Osteoblast (primary cell): Measurements from ENCODE around the gene MRE11. TPM values are rescaled to one million over a fixed set of nuclear protein-coding genes. Genes with fewer than 3 reads are reported as not detected.

Experiments
- DNase-seq: peaks from one replicate; pipeline ENCODE4 v3.0.0; 2011; ENCODE audit warnings: low spot score, mixed read lengths; ENCODE audit not compliant: insufficient read length; ENCODE audit errors: missing footprints
- H2AFZ ChIP-seq: 2 replicates; pipeline ENCODE4 v1.6.0; 2011; ENCODE audit warnings: mild to moderate bottlenecking, low read length
- H3K27ac ChIP-seq: 2 replicates; pipeline ENCODE4 v1.5.1; 2011; ENCODE audit warnings: mild to moderate bottlenecking, low read depth, low read length, moderate library complexity
- H3K27me3 ChIP-seq: 2 replicates; pipeline ENCODE4 v1.6.0; 2012; ENCODE audit warnings: mild to moderate bottlenecking, control low read depth, inconsistent platforms, low read length, moderate library complexity; ENCODE audit not compliant: insufficient read depth
- H3K36me3 ChIP-seq: 2 replicates; pipeline ENCODE4 v1.5.1; 2011; ENCODE audit warnings: mild to moderate bottlenecking, low read length, control low read depth, moderate library complexity; ENCODE audit not compliant: insufficient read depth
- H3K4me1 ChIP-seq: 2 replicates; pipeline ENCODE4 v1.5.1; 2011; ENCODE audit warnings: mild to moderate bottlenecking, low read length, control low read depth, moderate library complexity; ENCODE audit not compliant: insufficient read depth
- H3K4me2 ChIP-seq: 2 replicates; pipeline ENCODE4 v1.6.0; 2011; ENCODE audit warnings: mild to moderate bottlenecking, low read length; ENCODE audit not compliant: insufficient read depth
- H3K4me3 ChIP-seq: fragments of 200-600 bp; sonication (generic); 3 replicates; pipeline ENCODE4 v1.5.1; 2012; ENCODE audit warnings: mild to moderate bottlenecking, low read length, inconsistent platforms; ENCODE audit not compliant: insufficient read depth
- H3K79me2 ChIP-seq: 2 replicates; pipeline ENCODE4 v1.6.0; 2012; ENCODE audit warnings: mild to moderate bottlenecking, low read length, control low read depth, inconsistent platforms; ENCODE audit not compliant: insufficient read depth
- H3K9me3 ChIP-seq: 2 replicates; pipeline ENCODE4 v1.5.1; 2011; ENCODE audit warnings: low read depth, low read length, control low read depth
- H4K20me1 ChIP-seq: 2 replicates; pipeline ENCODE4 v1.6.0; 2012; ENCODE audit warnings: mild to moderate bottlenecking, low read length, control low read depth; ENCODE audit not compliant: insufficient read depth
- total RNA-seq: library from RNA; depleted of rRNA; stranded (reverse); fragments of >200 nt; gene quantifications from 2 replicates; pipeline ENCODE4 v1.2.3, GENCODE V29; 2012
- TF ChIP-seq, protein P1 (sequence below): IDR thresholded peaks from 2 replicates; pipeline ENCODE4 v1.5.1; 2011; ENCODE audit warnings: mild to moderate bottlenecking, low read depth, low read length, moderate library complexity; ENCODE audit errors: extremely low read depth

Gene MRE11
- total RNA-seq, 1 donor, result 10.1 TPM

DNA sequence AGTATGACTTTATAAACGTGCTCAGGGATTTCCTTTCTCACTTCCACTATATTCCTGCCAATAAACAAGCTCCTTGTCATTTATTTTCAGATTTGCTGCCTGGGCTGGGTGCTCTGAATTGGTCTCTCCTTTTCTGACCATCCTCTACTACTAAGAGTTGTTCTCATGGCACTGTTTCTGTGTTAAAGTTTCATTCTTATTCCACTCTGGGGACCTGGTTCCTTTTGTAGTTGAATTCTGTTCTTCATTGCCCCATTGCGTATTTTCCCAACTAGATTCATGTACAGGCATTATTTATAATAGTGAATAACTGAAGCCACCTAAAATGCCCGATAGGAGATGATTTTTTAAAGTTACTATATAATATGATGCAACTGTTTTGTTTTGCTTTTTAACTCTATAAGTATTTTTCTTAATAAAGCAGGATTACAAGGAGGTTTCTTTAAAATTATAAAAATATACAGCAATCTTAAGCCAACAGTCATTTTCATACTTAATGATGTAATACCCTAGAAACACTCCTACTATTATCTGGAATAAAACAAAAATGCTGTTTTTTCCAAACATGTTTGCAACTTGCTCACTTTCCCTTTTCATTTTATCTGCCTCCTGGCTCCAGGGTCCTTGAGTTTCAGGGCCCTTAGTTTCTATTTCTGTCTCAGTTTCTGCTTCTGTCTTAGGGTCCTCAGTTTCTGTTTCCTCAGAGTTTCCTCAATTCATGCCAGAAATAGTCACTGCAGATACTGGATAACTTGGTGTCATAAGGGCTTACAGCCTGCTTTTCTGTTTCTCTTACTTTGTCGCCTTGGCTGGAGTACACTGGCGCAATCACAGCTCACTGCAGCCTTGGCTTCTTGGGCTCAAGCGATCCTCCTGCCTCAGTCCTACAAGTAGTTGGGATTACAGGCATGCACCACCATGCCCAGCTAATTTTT lies 40.3 kb upstream of the MRE11 start:
- Histone ChIP-seq H3K36me3 (no peaks in the 10 kb centered on the region), H3K27me3 (no peaks in the 10 kb centered on the region), H3K79me2 (no peaks in the 10 kb centered on the region), H3K27ac (no peak overlapping the region), H3K9me3 (no peaks in the 10 kb centered on the region), H3K4me3 (no peak overlapping the region), H4K20me1 (no peaks in the 10 kb centered on the region), H2AFZ (no peak overlapping the region), H3K4me2 (no peak overlapping the region), H3K4me1 (peaks cover 17% of the 10 kb centered on the region)
- TF ChIP-seq, protein P1, sequence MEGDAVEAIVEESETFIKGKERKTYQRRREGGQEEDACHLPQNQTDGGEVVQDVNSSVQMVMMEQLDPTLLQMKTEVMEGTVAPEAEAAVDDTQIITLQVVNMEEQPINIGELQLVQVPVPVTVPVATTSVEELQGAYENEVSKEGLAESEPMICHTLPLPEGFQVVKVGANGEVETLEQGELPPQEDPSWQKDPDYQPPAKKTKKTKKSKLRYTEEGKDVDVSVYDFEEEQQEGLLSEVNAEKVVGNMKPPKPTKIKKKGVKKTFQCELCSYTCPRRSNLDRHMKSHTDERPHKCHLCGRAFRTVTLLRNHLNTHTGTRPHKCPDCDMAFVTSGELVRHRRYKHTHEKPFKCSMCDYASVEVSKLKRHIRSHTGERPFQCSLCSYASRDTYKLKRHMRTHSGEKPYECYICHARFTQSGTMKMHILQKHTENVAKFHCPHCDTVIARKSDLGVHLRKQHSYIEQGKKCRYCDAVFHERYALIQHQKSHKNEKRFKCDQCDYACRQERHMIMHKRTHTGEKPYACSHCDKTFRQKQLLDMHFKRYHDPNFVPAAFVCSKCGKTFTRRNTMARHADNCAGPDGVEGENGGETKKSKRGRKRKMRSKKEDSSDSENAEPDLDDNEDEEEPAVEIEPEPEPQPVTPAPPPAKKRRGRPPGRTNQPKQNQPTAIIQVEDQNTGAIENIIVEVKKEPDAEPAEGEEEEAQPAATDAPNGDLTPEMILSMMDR, result no peak
- DNase-seq, result no peak

DNA sequence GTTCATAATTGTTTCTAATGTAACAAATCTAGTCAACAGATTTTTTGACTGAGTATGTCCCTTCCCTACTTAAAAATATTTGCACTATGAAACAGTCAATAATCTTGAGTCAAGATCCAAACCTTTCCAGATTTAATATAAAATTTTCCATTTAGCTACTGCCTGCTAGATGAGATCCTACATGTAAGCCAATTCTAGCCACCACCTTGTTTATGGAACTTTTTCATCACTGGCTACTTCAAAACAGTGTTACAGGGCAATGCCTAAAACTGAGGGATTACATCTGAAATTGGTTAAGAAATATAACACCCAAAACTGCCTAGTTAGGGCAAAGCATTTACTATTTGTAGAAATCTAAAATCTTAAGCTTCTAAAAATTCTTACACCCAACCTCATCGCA lies 39.6 kb upstream of the MRE11 start:
- Histone ChIP-seq H3K36me3 (no peaks in the 10 kb centered on the region), H3K4me1 (peaks cover 17% of the 10 kb centered on the region), H2AFZ (no peak overlapping the region), H3K79me2 (no peaks in the 10 kb centered on the region), H3K27ac (no peak overlapping the region), H4K20me1 (no peaks in the 10 kb centered on the region), H3K4me2 (no peak overlapping the region), H3K27me3 (no peaks in the 10 kb centered on the region), H3K4me3 (no peak overlapping the region), H3K9me3 (no peaks in the 10 kb centered on the region)
- DNase-seq, result no peak
- TF ChIP-seq, protein P1, result no peak

DNA sequence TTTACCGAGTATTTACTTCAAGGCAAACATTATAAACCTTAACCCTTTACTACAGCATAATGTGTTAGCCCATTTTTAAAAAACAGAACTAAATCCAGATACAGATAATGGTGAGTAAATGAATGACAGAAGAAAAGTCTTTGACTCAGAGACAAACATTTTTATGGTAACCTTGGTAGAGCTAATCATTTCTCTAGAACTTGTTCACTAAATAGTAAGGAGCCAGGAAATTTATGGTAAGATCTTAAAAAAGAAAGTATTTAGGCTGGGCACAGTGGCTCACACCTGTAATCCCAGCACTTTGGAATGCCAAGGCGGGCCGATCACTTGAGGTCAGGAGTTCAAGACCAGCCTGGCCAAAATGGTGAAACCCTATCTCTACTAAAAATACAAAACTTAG lies 38.6 kb upstream of the MRE11 start:
- Histone ChIP-seq H2AFZ (no peak overlapping the region), H3K4me3 (no peak overlapping the region), H3K27ac (no peak overlapping the region), H3K4me1 (peaks cover 11% of the 10 kb centered on the region), H3K79me2 (no peaks in the 10 kb centered on the region), H3K27me3 (no peaks in the 10 kb centered on the region), H4K20me1 (no peaks in the 10 kb centered on the region), H3K4me2 (no peak overlapping the region), H3K36me3 (no peaks in the 10 kb centered on the region), H3K9me3 (no peaks in the 10 kb centered on the region)
- TF ChIP-seq, protein P1, result no peak
- DNase-seq, result no peak

DNA sequence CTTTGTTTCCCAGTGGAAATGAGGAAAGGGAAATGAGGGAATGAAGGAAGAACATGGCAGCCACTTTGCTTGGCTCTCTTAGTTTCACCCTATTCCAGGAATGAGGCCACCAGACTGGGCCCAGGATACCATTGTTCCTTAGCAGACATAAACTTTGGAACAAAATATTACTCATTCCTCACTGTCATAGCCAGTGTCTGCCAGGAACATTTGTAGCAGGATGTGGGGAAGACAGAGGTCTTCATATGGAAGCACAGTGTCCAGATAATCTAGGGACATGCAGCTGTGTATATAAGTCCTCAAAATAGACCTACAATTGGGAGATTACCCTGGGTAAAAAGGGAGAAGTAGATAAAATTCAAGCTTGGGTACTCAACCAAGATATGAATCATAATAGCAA lies 34.9 kb upstream of the MRE11 start:
- Histone ChIP-seq H3K27me3 (no peaks in the 10 kb centered on the region), H3K79me2 (no peaks in the 10 kb centered on the region), H2AFZ (no peak overlapping the region), H3K4me2 (no peak overlapping the region), H3K36me3 (no peaks in the 10 kb centered on the region), H3K4me1 (peaks cover 12% of the 10 kb centered on the region), H3K9me3 (no peaks in the 10 kb centered on the region), H3K27ac (no peak overlapping the region), H4K20me1 (no peaks in the 10 kb centered on the region), H3K4me3 (no peak overlapping the region)
- DNase-seq, result no peak
- TF ChIP-seq, protein P1, result no peak
